HEK293 (cell line): Measurements from ENCODE around the gene LMTK3.

Source experiments
- BCL11A ChIP-seq: fragments of 450-650 bp; formaldehyde crosslinking; IDR thresholded peaks from 2 replicates; pipeline ENCODE4 v1.5.1; 2016; ENCODE audit warnings: low read depth, missing biosample characterization, missing genetic modification characterization
- GLIS2 ChIP-seq: fragments of 450-650 bp; formaldehyde crosslinking; IDR thresholded peaks from 2 replicates; pipeline ENCODE4 v1.5.1; 2016; ENCODE audit warnings: missing biosample characterization, missing genetic modification characterization
- INSM2 ChIP-seq: fragments of 450-650 bp; formaldehyde crosslinking; IDR thresholded peaks from 2 replicates; pipeline ENCODE4 v1.5.1; 2016; ENCODE audit warnings: missing biosample characterization, missing genetic modification characterization
- SP3 ChIP-seq: fragments of 450-650 bp; formaldehyde crosslinking; IDR thresholded peaks from 2 replicates; pipeline ENCODE4 v1.5.1; 2016; ENCODE audit warnings: missing biosample characterization, missing genetic modification characterization
- ZBTB20 ChIP-seq: fragments of 450-650 bp; formaldehyde crosslinking; IDR thresholded peaks from 2 replicates; pipeline ENCODE4 v1.5.1; 2016; ENCODE audit warnings: missing biosample characterization, missing genetic modification characterization
- ZBTB48 ChIP-seq: fragments of 450-650 bp; formaldehyde crosslinking; IDR thresholded peaks from 2 replicates; pipeline ENCODE4 v1.5.1; 2016; ENCODE audit warnings: missing biosample characterization, missing genetic modification characterization
- ZBTB7A ChIP-seq: fragments of 450-650 bp; formaldehyde crosslinking; IDR thresholded peaks from 2 replicates; pipeline ENCODE4 v1.5.1; 2016; ENCODE audit warnings: low read depth, missing biosample characterization, missing genetic modification characterization
- ZFP3 ChIP-seq: fragments of 450-650 bp; formaldehyde crosslinking; IDR thresholded peaks from 2 replicates; pipeline ENCODE4 v1.5.1; 2016; ENCODE audit warnings: low read depth, missing biosample characterization, missing genetic modification characterization
- ZNF148 ChIP-seq: fragments of 450-650 bp; formaldehyde crosslinking; IDR thresholded peaks from 2 replicates; pipeline ENCODE4 v1.5.0; 2017; ENCODE audit warnings: missing biosample characterization, missing genetic modification characterization, borderline replicate concordance
- ZNF155 ChIP-seq: fragments of 450-650 bp; formaldehyde crosslinking; IDR thresholded peaks from 2 replicates; pipeline ENCODE4 v1.5.1; 2016; ENCODE audit warnings: missing biosample characterization, missing genetic modification characterization
- ZNF157 ChIP-seq: fragments of 450-650 bp; formaldehyde crosslinking; IDR thresholded peaks from 2 replicates; pipeline ENCODE4 v1.5.1; 2016; ENCODE audit warnings: missing biosample characterization, missing genetic modification characterization
- ZNF19 ChIP-seq: fragments of 450-650 bp; formaldehyde crosslinking; IDR thresholded peaks from 2 replicates; pipeline ENCODE4; 2016; ENCODE audit warnings: missing biosample characterization, missing genetic modification characterization, low read depth
- ZNF214 ChIP-seq: fragments of 450-650 bp; formaldehyde crosslinking; IDR thresholded peaks from 2 replicates; pipeline ENCODE4 v1.5.1; 2017; ENCODE audit warnings: missing biosample characterization, mild to moderate bottlenecking, missing genetic modification characterization, borderline replicate concordance
- ZNF23 ChIP-seq: fragments of 450-650 bp; formaldehyde crosslinking; IDR thresholded peaks from 2 replicates; pipeline ENCODE4 v1.5.1; 2016; ENCODE audit warnings: missing biosample characterization, missing genetic modification characterization, borderline replicate concordance
- ZNF302 ChIP-seq: fragments of 450-650 bp; formaldehyde crosslinking; IDR thresholded peaks from 2 replicates; pipeline ENCODE4 v1.5.1; 2016; ENCODE audit warnings: missing biosample characterization, missing genetic modification characterization, low read depth
- ZNF362 ChIP-seq: fragments of 450-650 bp; formaldehyde crosslinking; IDR thresholded peaks from 2 replicates; pipeline ENCODE4 v1.5.1; 2016; ENCODE audit warnings: missing biosample characterization, missing genetic modification characterization
- ZNF394 ChIP-seq: fragments of 450-650 bp; formaldehyde crosslinking; IDR thresholded peaks from 2 replicates; pipeline ENCODE4 v1.5.1; 2016; ENCODE audit warnings: missing biosample characterization, missing genetic modification characterization, mild to moderate bottlenecking, moderate library complexity, borderline replicate concordance
- ZNF404 ChIP-seq: fragments of 450-650 bp; formaldehyde crosslinking; IDR thresholded peaks from 2 replicates; pipeline ENCODE4 v1.5.1; 2017; ENCODE audit warnings: missing biosample characterization, missing genetic modification characterization
- ZNF416 ChIP-seq: fragments of 450-650 bp; formaldehyde crosslinking; IDR thresholded peaks from 2 replicates; pipeline ENCODE4 v1.5.1; 2016; ENCODE audit warnings: missing biosample characterization, missing genetic modification characterization
- ZNF501 ChIP-seq: fragments of 450-650 bp; formaldehyde crosslinking; IDR thresholded peaks from 2 replicates; pipeline ENCODE4 v1.5.1; 2016; ENCODE audit warnings: missing biosample characterization, missing genetic modification characterization
- ZNF558 ChIP-seq: fragments of 450-650 bp; formaldehyde crosslinking; IDR thresholded peaks from 2 replicates; pipeline ENCODE4 v1.5.1; 2016; ENCODE audit warnings: missing biosample characterization, missing genetic modification characterization
- ZNF701 ChIP-seq: fragments of 450-650 bp; formaldehyde crosslinking; IDR thresholded peaks from 2 replicates; pipeline ENCODE4 v1.5.1; 2016; ENCODE audit warnings: missing biosample characterization, missing genetic modification characterization
- ZNF768 ChIP-seq: fragments of 450-650 bp; formaldehyde crosslinking; IDR thresholded peaks from 2 replicates; pipeline ENCODE4 v1.5.1; 2018; ENCODE audit warnings: missing biosample characterization, mild to moderate bottlenecking, missing genetic modification characterization
- ZNF785 ChIP-seq: fragments of 450-650 bp; formaldehyde crosslinking; IDR thresholded peaks from 2 replicates; pipeline ENCODE4 v1.5.1; 2016; ENCODE audit warnings: missing biosample characterization, missing genetic modification characterization
- ZSCAN4 ChIP-seq: fragments of 450-650 bp; formaldehyde crosslinking; IDR thresholded peaks from 2 replicates; pipeline ENCODE4 v1.5.1; 2017; ENCODE audit warnings: missing biosample characterization, missing genetic modification characterization
- TF ChIP-seq, protein P1 (sequence below): sonication (generic); formaldehyde crosslinking; IDR thresholded peaks from 2 replicates; pipeline ENCODE4 v1.8.1; 2022; ENCODE audit warnings: mild to moderate bottlenecking, moderate library complexity, missing genetic modification reagents
- TF ChIP-seq, protein P2 (sequence below): fragments of 450-650 bp; formaldehyde crosslinking; IDR thresholded peaks from 2 replicates; pipeline ENCODE4 v1.5.1; 2017; ENCODE audit warnings: missing biosample characterization, missing genetic modification characterization
- TF ChIP-seq, protein P3 (sequence below): fragments of 450-650 bp; formaldehyde crosslinking; IDR thresholded peaks from 2 replicates; pipeline ENCODE4 v1.5.1; 2017; ENCODE audit warnings: missing biosample characterization, missing genetic modification characterization

The LMTK3 gene

GRCh38 chr19:48501494-48502349 is 9.9 kb downstream of the LMTK3 start (continued):
- TF ChIP-seq SP3 (tag by site-specific recombination) (peak; percentile 95), ZBTB48 (tag by site-specific recombination) (no peak), ZSCAN4 (tag by site-specific recombination) (no peak), ZNF558 (tag by site-specific recombination) (no peak), ZBTB20 (tag by site-specific recombination) (no peak; the same call in 1 of the 2 replicates), ZNF157 (tag by site-specific recombination) (peak; percentile 50; the same call in 1 of the 2 replicates), ZNF501 (no peak), ZNF785 (tag by site-specific recombination) (no peak), ZNF214 (tag by site-specific recombination) (no peak), GLIS2 (tag by site-specific recombination) (no peak), ZNF416 (no peak), BCL11A (tag by site-specific recombination) (peak; percentile 40; the same call in 1 of the 2 replicates), ZNF362 (tag by site-specific recombination) (no peak), ZNF19 (tag by site-specific recombination) (no peak), ZNF768 (no peak), ZFP3 (no peak), ZNF394 (tag by site-specific recombination) (peak; percentile 92; the same call in 1 of the 2 replicates), INSM2 (tag by site-specific recombination) (no peak), ZNF404 (tag by site-specific recombination) (no peak), ZBTB7A (tag by site-specific recombination) (no peak), ZNF23 (tag by site-specific recombination) (no peak), ZNF701 (no peak), ZNF148 (tag by site-specific recombination) (no peak), ZNF155 (tag by site-specific recombination) (no peak), ZNF302 (tag by site-specific recombination) (no peak)
- TF ChIP-seq, protein P1, sequence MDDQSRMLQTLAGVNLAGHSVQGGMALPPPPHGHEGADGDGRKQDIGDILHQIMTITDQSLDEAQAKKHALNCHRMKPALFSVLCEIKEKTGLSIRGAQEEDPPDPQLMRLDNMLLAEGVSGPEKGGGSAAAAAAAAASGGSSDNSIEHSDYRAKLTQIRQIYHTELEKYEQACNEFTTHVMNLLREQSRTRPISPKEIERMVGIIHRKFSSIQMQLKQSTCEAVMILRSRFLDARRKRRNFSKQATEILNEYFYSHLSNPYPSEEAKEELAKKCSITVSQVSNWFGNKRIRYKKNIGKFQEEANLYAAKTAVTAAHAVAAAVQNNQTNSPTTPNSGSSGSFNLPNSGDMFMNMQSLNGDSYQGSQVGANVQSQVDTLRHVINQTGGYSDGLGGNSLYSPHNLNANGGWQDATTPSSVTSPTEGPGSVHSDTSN = no peak
- TF ChIP-seq, protein P2, sequence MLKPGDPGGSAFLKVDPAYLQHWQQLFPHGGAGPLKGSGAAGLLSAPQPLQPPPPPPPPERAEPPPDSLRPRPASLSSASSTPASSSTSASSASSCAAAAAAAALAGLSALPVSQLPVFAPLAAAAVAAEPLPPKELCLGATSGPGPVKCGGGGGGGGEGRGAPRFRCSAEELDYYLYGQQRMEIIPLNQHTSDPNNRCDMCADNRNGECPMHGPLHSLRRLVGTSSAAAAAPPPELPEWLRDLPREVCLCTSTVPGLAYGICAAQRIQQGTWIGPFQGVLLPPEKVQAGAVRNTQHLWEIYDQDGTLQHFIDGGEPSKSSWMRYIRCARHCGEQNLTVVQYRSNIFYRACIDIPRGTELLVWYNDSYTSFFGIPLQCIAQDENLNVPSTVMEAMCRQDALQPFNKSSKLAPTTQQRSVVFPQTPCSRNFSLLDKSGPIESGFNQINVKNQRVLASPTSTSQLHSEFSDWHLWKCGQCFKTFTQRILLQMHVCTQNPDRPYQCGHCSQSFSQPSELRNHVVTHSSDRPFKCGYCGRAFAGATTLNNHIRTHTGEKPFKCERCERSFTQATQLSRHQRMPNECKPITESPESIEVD (tag by site-specific recombination) = no peak
- TF ChIP-seq, protein P3, sequence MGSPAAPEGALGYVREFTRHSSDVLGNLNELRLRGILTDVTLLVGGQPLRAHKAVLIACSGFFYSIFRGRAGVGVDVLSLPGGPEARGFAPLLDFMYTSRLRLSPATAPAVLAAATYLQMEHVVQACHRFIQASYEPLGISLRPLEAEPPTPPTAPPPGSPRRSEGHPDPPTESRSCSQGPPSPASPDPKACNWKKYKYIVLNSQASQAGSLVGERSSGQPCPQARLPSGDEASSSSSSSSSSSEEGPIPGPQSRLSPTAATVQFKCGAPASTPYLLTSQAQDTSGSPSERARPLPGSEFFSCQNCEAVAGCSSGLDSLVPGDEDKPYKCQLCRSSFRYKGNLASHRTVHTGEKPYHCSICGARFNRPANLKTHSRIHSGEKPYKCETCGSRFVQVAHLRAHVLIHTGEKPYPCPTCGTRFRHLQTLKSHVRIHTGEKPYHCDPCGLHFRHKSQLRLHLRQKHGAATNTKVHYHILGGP = no peak
